NCI-H510A (cell line): ENCODE results near the gene MEGF9.
"Not testable (repeated sequence)": the region's sequence is repeated elsewhere in the genome, so short reads cannot be mapped to it uniquely, and the experiment has no call there.

ENCODE experiments used
- DNase-seq: peaks from one replicate; lab custom pipeline; 2025; lab: John Stamatoyannopoulos, UW

The MEGF9 gene

GRCh38 chr9:120571443-120572257 lies 142.6 kb downstream of the MEGF9 start:
- DNase-seq: no peak

- no peak for DNase-seq
Measured at GRCh38 chr9:120570296-120570695, 144.0 kb downstream of the MEGF9 start.

- no peak for DNase-seq
Measured at GRCh38 chr9:120569556-120569955, 144.7 kb downstream of the MEGF9 start.

GRCh38 chr9:120568816-120569215 lies 145.5 kb downstream of the MEGF9 start:
- DNase-seq: no peak

GRCh38 chr9:120567874-120568273 lies 146.4 kb downstream of the MEGF9 start:
- no peak for DNase-seq

- no peak for DNase-seq
Measured at GRCh38 chr9:120567081-120567480, 147.2 kb downstream of the MEGF9 start.

GRCh38 chr9:120564589-120564988 lies 149.7 kb downstream of the MEGF9 start:
- DNase-seq: no peak

- DNase-seq: no peak
Measured at GRCh38 chr9:120562861-120563443, 151.3 kb downstream of the MEGF9 start.

- no peak for DNase-seq
Measured at GRCh38 chr9:120561709-120562108, 152.6 kb downstream of the MEGF9 start.

GRCh38 chr9:120559546-120559945 lies 154.7 kb downstream of the MEGF9 start:
- no peak for DNase-seq

GRCh38 chr9:120558454-120558853 lies 155.8 kb downstream of the MEGF9 start:
- DNase-seq: no peak

GRCh38 chr9:120557205-120557604 lies 157.1 kb downstream of the MEGF9 start:
- no peak for DNase-seq

GRCh38 chr9:120556775-120557174 lies 157.5 kb downstream of the MEGF9 start:
- DNase-seq: no peak

GRCh38 chr9:120555839-120556238 lies 158.4 kb downstream of the MEGF9 start:
- DNase-seq: no peak

GRCh38 chr9:120552210-120552704 lies 162.0 kb downstream of the MEGF9 start:
- not testable (repeated sequence) for DNase-seq
